ENCODE results near the gene CALD1.

Gene CALD1

GRCh38 chr7:134811765-134812164, 32.3 kb downstream of the CALD1 start:
- TF ChIP-seq SPI1 (IDR thresholded peaks at IDR 0.05; ENCODE audit: borderline replicate concordance, low read depth) (no peak), REST (IDR thresholded peaks at IDR 0.05; ENCODE audit: insufficient replicate concordance, low read depth) (no peak), POLR2AphosphoS5 (IDR thresholded peaks at IDR 0.05; ENCODE audit: low read depth) (no peak), CTCF (IDR thresholded peaks at IDR 0.05; ENCODE audit: insufficient read depth, low read length) (no peak), GABPA (IDR thresholded peaks at IDR 0.05; ENCODE audit: low read depth) (no peak)
- Histone ChIP-seq H3K27ac (replicated peaks) (no peak overlapping the region), H3K27me3 (ENCODE audit: insufficient read depth, poor library complexity, severe bottlenecking) (no peaks in the 10 kb centered on the region), H3K4me3 (replicated peaks; ENCODE audit: insufficient read depth, low read length) (no peak overlapping the region)
- no peak for DNase-seq (ENCODE audit: low read depth in 1 of 2, low spot score in 1 of 2)

GRCh38 chr7:134813663-134814396, 34.4 kb downstream of the CALD1 start:
- no peaks in the 10 kb centered on the region for H3K27me3 ChIP-seq (ENCODE audit: insufficient read depth, poor library complexity, severe bottlenecking)
- H3K4me3 ChIP-seq (replicated peaks; ENCODE audit: insufficient read depth, low read length) = no peak overlapping the region
- DNase-seq (ENCODE audit: low read depth in 1 of 2, low spot score in 1 of 2) = no peak
- TF ChIP-seq GABPA (IDR thresholded peaks at IDR 0.05; ENCODE audit: low read depth) (no peak), POLR2AphosphoS5 (IDR thresholded peaks at IDR 0.05; ENCODE audit: low read depth) (no peak), REST (IDR thresholded peaks at IDR 0.05; ENCODE audit: insufficient replicate concordance, low read depth) (no peak), CTCF (IDR thresholded peaks at IDR 0.05; ENCODE audit: insufficient read depth, low read length) (no peak), SPI1 (IDR thresholded peaks at IDR 0.05; ENCODE audit: borderline replicate concordance, low read depth) (no peak)
- no peak overlapping the region for H3K27ac ChIP-seq (replicated peaks)

GRCh38 chr7:134814730-134815364, 35.4 kb downstream of the CALD1 start:
- no peaks in the 10 kb centered on the region for H3K27me3 ChIP-seq (ENCODE audit: insufficient read depth, poor library complexity, severe bottlenecking)
- TF ChIP-seq REST (IDR thresholded peaks at IDR 0.05; ENCODE audit: insufficient replicate concordance, low read depth) (no peak), GABPA (IDR thresholded peaks at IDR 0.05; ENCODE audit: low read depth) (no peak), POLR2AphosphoS5 (IDR thresholded peaks at IDR 0.05; ENCODE audit: low read depth) (no peak)
- no peak overlapping the region for H3K27ac ChIP-seq (replicated peaks)
- no peak for DNase-seq (ENCODE audit: low read depth in 1 of 2, low spot score in 1 of 2)
- H3K4me3 ChIP-seq (replicated peaks; ENCODE audit: insufficient read depth, low read length) = no peak overlapping the region

Measured in HL-60 (cell line).